ENCODE results near the gene UCK1. TPM values are rescaled to one million over a fixed set of nuclear protein-coding genes. Genes with fewer than 3 reads are reported as not detected.
A peak's percentile ranks its signal among the peaks of the same experiment; 100 is the strongest.
"Not testable (repeated sequence)": the region's sequence is repeated elsewhere in the genome, so short reads cannot be mapped to it uniquely, and the experiment has no call there.

The UCK1 gene
- total RNA-seq, 1 donor from 2014 or later, result 26.9 TPM

GRCh38 chr9:131562032-131562959, 31.2 kb upstream of the UCK1 start:
- Mint-ChIP-seq H3K27ac (no peak overlapping the region), H3K27me3 (ENCODE audit: insufficient read depth) (no peaks in the 10 kb centered on the region), H3K4me3 (no peak overlapping the region), H3K4me1 (ENCODE audit: low read depth) (no peaks in the 10 kb centered on the region), H3K36me3 (ENCODE audit: low read depth) (peaks cover 7% of the 10 kb centered on the region), H3K9me3 (no peaks in the 10 kb centered on the region)
- DNase-seq (ENCODE audit: low spot score), result no peak
- intact Hi-C loops (cut with micrococcal nuclease), result no loop called here

DNA sequence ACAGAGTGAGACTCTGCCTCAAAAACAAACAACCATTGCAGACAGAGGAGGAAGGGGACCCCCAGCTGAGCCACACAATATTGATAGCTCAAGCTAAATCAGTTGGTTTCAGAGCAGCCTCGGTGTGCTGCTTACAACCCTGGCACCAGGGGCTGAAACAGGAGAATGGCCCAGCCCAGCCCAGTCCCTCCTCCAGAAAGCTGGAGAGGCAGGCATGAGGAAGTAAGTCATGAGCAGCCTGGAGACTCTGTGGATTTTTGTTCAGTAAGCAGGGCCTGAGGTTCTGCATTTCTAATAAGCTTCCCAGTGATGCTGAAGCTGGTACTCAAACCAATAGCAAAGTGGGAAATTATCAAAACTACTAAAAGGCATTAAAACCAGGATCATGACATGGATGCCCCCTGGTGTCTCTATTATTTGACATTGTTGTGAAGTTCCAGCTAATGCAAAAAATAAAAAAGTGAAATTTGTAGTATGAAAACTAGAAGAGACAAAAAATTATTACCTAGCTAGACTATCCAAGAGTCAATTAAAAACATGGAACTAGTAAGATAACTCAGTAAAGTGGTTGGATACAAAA, 28.4 kb upstream of the UCK1 start:
- no peaks in the 10 kb centered on the region for H3K9me3 Mint-ChIP-seq
- no peak for DNase-seq (ENCODE audit: low spot score)
- no peak overlapping the region for H3K4me3 Mint-ChIP-seq
- peaks cover 16% of the 10 kb centered on the region for H3K27me3 Mint-ChIP-seq (ENCODE audit: insufficient read depth)
- intact Hi-C loops (cut with micrococcal nuclease), result no loop called here
- H3K36me3 Mint-ChIP-seq (ENCODE audit: low read depth), result peaks cover 11% of the 10 kb centered on the region
- H3K27ac Mint-ChIP-seq, result no peak overlapping the region
- no peaks in the 10 kb centered on the region for H3K4me1 Mint-ChIP-seq (ENCODE audit: low read depth)

- Mint-ChIP-seq H3K9me3 (no peaks in the 10 kb centered on the region), H3K4me3 (no peak overlapping the region), H3K4me1 (ENCODE audit: low read depth) (no peaks in the 10 kb centered on the region), H3K27ac (no peak overlapping the region), H3K36me3 (ENCODE audit: low read depth) (peaks cover 11% of the 10 kb centered on the region), H3K27me3 (ENCODE audit: insufficient read depth) (peaks cover 24% of the 10 kb centered on the region)
- no peak for DNase-seq (ENCODE audit: low spot score)
- intact Hi-C loops (cut with micrococcal nuclease), result no loop called here
Measured at GRCh38 chr9:131557855-131558548, 26.9 kb upstream of the UCK1 start.

GRCh38 chr9:131555841-131556673, 25.0 kb upstream of the UCK1 start:
- no peak overlapping the region for H3K4me3 Mint-ChIP-seq
- intact Hi-C loops (cut with micrococcal nuclease), result no loop called here
- H3K27me3 Mint-ChIP-seq (ENCODE audit: insufficient read depth), result peaks cover 26% of the 10 kb centered on the region
- no peaks in the 10 kb centered on the region for H3K9me3 Mint-ChIP-seq
- no peak for DNase-seq (ENCODE audit: low spot score)
- no peaks in the 10 kb centered on the region for H3K4me1 Mint-ChIP-seq (ENCODE audit: low read depth)
- no peak overlapping the region for H3K27ac Mint-ChIP-seq
- peaks cover 9% of the 10 kb centered on the region for H3K36me3 Mint-ChIP-seq (ENCODE audit: low read depth)

- intact Hi-C loops (cut with micrococcal nuclease), result no loop called here
- Mint-ChIP-seq H3K27ac (no peak overlapping the region), H3K4me3 (no peak overlapping the region), H3K36me3 (ENCODE audit: low read depth) (peaks cover 7% of the 10 kb centered on the region), H3K9me3 (no peaks in the 10 kb centered on the region), H3K27me3 (ENCODE audit: insufficient read depth) (peaks cover 34% of the 10 kb centered on the region), H3K4me1 (ENCODE audit: low read depth) (no peaks in the 10 kb centered on the region)
- no peak for DNase-seq (ENCODE audit: low spot score)
Measured at GRCh38 chr9:131554843-131555351, 23.8 kb upstream of the UCK1 start.

DNA sequence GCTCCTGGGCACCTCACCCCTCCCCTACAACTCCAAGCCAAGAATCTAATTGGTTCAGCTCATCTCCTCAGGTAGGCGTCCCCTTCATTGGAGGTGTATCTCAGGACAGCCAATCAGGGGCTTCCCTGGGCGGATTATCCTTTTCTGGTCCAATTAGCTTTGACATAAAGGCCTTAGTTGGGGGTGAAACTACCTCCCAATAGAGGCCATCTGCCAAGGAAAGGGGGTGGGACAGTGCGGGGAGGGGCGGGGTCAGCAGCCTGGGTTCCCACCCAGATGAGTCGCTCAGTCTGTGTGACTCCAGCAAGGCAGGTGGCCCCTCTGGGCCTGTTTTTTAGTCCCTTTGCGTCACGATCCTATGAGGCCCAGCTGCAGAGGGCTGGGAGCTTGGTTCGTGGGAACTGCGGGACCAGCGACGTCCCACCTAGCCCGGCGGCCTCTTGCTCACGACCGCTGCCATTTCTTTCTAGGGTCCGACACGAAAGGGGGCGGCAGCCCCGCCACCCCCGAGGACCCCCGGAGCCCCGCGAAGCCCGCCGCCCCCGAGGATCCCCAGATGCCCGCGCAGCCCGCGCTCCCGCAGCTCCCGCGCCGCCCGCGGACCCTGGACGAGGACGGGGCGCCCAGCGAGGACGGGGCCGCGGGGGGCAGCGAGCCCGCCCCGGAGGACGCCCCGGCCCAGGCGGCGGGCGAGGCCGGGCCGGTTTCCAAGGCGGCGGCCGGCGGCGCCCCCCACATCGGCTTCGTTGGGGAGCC, 23.2 kb upstream of the UCK1 start:
- no peak overlapping the region for H3K4me3 Mint-ChIP-seq
- no peak overlapping the region for H3K27ac Mint-ChIP-seq
- peaks cover 7% of the 10 kb centered on the region for H3K36me3 Mint-ChIP-seq (ENCODE audit: low read depth)
- no peaks in the 10 kb centered on the region for H3K9me3 Mint-ChIP-seq
- peaks cover 40% of the 10 kb centered on the region for H3K27me3 Mint-ChIP-seq (ENCODE audit: insufficient read depth)
- H3K4me1 Mint-ChIP-seq (ENCODE audit: low read depth), result no peaks in the 10 kb centered on the region
- intact Hi-C loops (cut with micrococcal nuclease), result no loop called here
- DNase-seq (ENCODE audit: low spot score), result no peak

DNA sequence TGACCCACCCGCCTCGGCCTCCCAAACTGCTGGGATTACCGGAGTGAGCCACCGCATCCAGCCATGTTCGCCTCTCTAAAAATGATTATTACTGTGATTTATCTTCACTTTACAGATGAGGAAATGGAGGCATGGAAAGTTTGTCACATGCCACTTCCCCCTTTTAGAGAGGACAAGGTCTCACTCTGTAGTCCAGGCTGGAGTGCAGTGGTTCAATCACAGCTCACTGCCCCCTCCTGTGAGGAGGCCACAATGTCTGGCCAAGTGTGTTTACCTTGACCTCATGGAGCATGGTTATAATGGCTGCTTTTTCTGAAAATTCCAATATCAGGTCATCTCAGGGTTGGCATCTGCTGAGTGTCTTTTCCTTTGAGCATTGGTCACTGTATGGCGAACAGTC, 21.0 kb upstream of the UCK1 start:
- H3K4me1 Mint-ChIP-seq (ENCODE audit: low read depth), result no peaks in the 10 kb centered on the region
- H3K36me3 Mint-ChIP-seq (ENCODE audit: low read depth), result peaks cover 9% of the 10 kb centered on the region
- H3K4me3 Mint-ChIP-seq, result no peak overlapping the region
- H3K9me3 Mint-ChIP-seq, result no peaks in the 10 kb centered on the region
- no peak overlapping the region for H3K27ac Mint-ChIP-seq
- intact Hi-C loops (cut with micrococcal nuclease), result no loop called here
- peaks cover 62% of the 10 kb centered on the region for H3K27me3 Mint-ChIP-seq (ENCODE audit: insufficient read depth)
- DNase-seq (ENCODE audit: low spot score), result no peak

DNA sequence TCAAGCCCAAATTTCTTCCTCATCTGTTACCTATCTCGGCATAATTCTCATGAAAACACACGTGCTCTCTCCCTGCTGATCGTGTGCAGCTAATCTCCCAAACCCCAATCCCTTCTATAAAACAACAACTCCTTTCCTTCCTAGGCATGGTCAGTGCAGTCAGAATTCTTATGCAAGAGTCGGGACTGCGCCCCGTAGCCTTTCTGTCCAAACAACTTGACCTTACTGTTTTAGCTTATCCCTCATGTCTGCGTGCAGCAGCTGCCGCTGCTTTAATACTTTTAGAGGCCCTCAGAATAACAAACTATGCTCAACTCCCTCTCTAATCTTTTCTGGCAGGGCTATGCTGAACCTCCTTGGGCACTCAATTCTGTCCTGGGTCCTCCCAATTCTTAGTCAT, 19.4 kb upstream of the UCK1 start:
- H3K27ac Mint-ChIP-seq; H3K36me3 Mint-ChIP-seq (ENCODE audit: low read depth); H3K4me1 Mint-ChIP-seq (ENCODE audit: low read depth); H3K9me3 Mint-ChIP-seq; H3K4me3 Mint-ChIP-seq; DNase-seq (ENCODE audit: low spot score); intact Hi-C loops (cut with micrococcal nuclease): not testable (repeated sequence)
- peaks cover 61% of the 10 kb centered on the region for H3K27me3 Mint-ChIP-seq (ENCODE audit: insufficient read depth)

DNA sequence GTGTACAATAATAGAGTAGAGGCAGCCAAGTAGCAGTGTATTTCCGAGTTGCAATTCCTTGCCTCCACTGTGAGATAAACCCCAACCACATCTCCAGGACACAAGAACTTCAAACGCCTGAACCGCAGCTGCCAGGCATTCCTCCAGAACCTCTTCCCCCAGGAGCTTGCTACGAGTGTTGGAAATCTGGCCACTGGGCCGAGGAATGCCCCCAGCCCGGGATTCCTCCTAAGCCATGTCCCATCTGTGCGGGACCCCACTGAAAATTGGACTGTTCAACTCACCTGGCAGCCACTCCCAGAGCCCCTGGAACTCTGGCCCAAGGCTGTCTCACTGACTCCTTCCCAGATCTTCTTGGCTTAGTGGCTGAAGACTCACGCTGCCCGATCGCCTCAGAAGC, 18.1 kb upstream of the UCK1 start:
- H3K4me1 Mint-ChIP-seq (ENCODE audit: low read depth); H3K9me3 Mint-ChIP-seq; DNase-seq (ENCODE audit: low spot score); H3K36me3 Mint-ChIP-seq (ENCODE audit: low read depth); H3K4me3 Mint-ChIP-seq; H3K27ac Mint-ChIP-seq; intact Hi-C loops (cut with micrococcal nuclease): not testable (repeated sequence)
- peaks cover 60% of the 10 kb centered on the region for H3K27me3 Mint-ChIP-seq (ENCODE audit: insufficient read depth)

DNA sequence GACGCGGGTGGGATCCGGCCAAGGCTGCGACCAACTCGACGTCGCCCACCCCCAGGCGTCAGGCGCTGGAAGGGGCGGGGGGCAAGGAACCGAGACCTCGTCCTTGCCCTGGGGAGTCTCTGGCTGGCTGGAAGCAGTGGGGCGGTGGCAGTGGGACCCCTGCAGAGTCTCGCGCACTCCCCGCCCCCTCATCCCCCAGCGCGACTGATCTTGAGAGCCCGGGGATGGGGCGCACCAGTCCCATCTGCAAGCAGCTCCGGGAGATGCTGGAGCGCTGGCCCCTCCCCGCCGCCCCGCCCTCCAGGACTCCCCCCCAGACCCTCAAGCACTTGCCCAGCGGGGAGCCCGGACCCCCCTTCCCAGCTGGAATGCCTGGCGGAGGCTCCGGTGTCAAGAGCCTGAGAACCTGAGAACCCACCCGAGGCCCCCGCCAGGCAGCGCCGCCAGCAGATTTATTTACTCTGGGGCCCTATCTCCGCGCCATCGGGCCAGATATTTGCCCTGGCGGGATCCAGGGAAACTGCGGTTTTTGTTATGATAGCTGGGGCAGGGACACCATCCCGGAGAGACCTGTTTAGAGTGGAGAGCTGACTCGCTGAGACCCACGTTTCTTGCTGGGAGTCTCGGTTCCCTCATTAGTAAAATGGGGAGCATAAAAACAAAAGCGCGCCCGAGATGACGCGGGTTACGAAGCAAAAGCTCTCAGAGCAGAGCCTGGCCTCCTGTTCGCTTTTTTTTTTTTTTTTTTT, 15.4 kb upstream of the UCK1 start:
- intact Hi-C loops (cut with micrococcal nuclease), result no loop called here
- DNase-seq (ENCODE audit: low spot score), result no peak
- H3K27me3 Mint-ChIP-seq (ENCODE audit: insufficient read depth), result peaks cover 61% of the 10 kb centered on the region
- H3K4me3 Mint-ChIP-seq, result peak overlapping the region; percentile 52
- H3K9me3 Mint-ChIP-seq, result peaks cover 20% of the 10 kb centered on the region
- peaks cover 2% of the 10 kb centered on the region for H3K36me3 Mint-ChIP-seq (ENCODE audit: low read depth)
- no peak overlapping the region for H3K27ac Mint-ChIP-seq
- no peaks in the 10 kb centered on the region for H3K4me1 Mint-ChIP-seq (ENCODE audit: low read depth)

DNA sequence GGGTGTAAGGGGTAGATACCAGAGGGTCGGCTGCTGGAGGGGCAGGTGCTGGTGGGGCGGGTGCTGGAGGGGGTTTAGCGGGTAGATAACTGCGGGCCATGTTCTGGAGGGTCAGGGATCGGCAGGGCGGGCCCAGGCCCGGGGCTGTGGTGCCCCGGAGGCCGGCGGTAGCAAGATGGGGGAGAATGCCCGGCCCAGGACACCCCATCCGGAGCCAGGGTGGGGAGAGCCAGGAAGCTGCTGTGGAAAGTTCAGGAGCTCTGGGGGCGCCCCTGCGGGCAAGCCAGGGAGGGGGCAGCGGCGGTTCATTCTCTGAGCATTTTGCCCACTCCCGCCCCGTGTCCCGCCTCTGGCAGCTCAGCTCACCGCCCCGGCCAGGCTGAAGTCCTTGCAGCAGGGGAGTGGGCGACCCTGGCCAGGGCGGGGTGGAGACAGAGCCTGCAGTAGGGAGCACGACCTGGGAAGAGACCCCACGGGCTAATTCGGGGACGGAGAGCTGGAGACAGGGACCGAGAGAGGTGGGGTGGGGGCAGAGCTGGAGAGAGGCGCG, 14.8 kb upstream of the UCK1 start:
- Mint-ChIP-seq H3K27ac (no peak overlapping the region), H3K4me3 (no peak overlapping the region), H3K36me3 (ENCODE audit: low read depth) (peaks cover 2% of the 10 kb centered on the region), H3K9me3 (peaks cover 20% of the 10 kb centered on the region), H3K4me1 (ENCODE audit: low read depth) (no peaks in the 10 kb centered on the region), H3K27me3 (ENCODE audit: insufficient read depth) (peaks cover 61% of the 10 kb centered on the region)
- intact Hi-C loops (cut with micrococcal nuclease), result no loop called here
- no peak for DNase-seq (ENCODE audit: low spot score)
